CD4-positive, alpha-beta T cell treated with Interleukin-1 beta for 1 hour (primary cell): ENCODE measurements around the gene ZNF593OS.

Experiments used
- DNase-seq, 2 donors: peaks; one replicate each; pipeline ENCODE4 v3.0.0-alpha.2; 2020 to 2022

Gene ZNF593OS

GRCh38 chr1:26158908-26159742 lies 12.5 kb downstream of the ZNF593OS start, which contains the start of gene FAM110D:
FAM110D (plus strand) TSS chr1:26159079; CDS start chr1:26161292, 2,213 bp downstream.
- DNase-seq, result no peak

- DNase-seq, result no peak
Observed at GRCh38 chr1:26158271-26158907, 13.2 kb downstream of the ZNF593OS start.

- DNase-seq, result no peak
Observed at GRCh38 chr1:26156285-26157038, 15.2 kb downstream of the ZNF593OS start.

GRCh38 chr1:26155370-26156284 lies 16.0 kb downstream of the ZNF593OS start:
- no peak for DNase-seq

- no peak for DNase-seq
Observed at GRCh38 chr1:26154750-26155149, 16.9 kb downstream of the ZNF593OS start.

- no peak for DNase-seq
Observed at GRCh38 chr1:26153966-26154532, 17.6 kb downstream of the ZNF593OS start.

GRCh38 chr1:26148887-26149286 lies 22.7 kb downstream of the ZNF593OS start:
- DNase-seq, result no peak

GRCh38 chr1:26145960-26146294 lies 25.7 kb downstream of the ZNF593OS start:
- DNase-seq, result no peak

GRCh38 chr1:26145041-26145959 lies 26.3 kb downstream of the ZNF593OS start:
- peak; percentile 77 for DNase-seq

GRCh38 chr1:26142159-26142558 lies 29.5 kb downstream of the ZNF593OS start:
- DNase-seq, result no peak

- no peak for DNase-seq
Observed at GRCh38 chr1:26138974-26139558, 32.6 kb downstream of the ZNF593OS start.

GRCh38 chr1:26134466-26134865 lies 37.2 kb downstream of the ZNF593OS start:
- DNase-seq, result no peak

GRCh38 chr1:26132834-26133167 lies 38.8 kb downstream of the ZNF593OS start:
- no peak for DNase-seq

- DNase-seq, result no peak
Observed at GRCh38 chr1:26132128-26132833, 39.4 kb downstream of the ZNF593OS start.

GRCh38 chr1:26130695-26131094 lies 40.9 kb downstream of the ZNF593OS start:
- no peak for DNase-seq

GRCh38 chr1:26129778-26130177 lies 41.9 kb downstream of the ZNF593OS start:
- DNase-seq, result no peak

GRCh38 chr1:26127235-26128163 lies 44.1 kb downstream of the ZNF593OS start:
- no peak for DNase-seq

GRCh38 chr1:26126321-26127084 lies 45.1 kb downstream of the ZNF593OS start:
- peak; percentile 68 to 87 for DNase-seq
